Metanephros (tissue), 2 donors: ENCODE data around the gene USP50. TPM values are rescaled to one million over a fixed set of nuclear protein-coding genes. Genes with fewer than 3 reads are reported as not detected.

ENCODE experiments used
- small RNA-seq: library from RNA; depleted of rRNA; stranded (forward); fragments of <200 nt; gene quantifications from one replicate; pipeline ENCODE3, GENCODE V24; 2014; ENCODE audit warnings: low replicate concordance
- total RNA-seq: library from RNA; depleted of rRNA; stranded (reverse); fragments of >200 nt; gene quantifications from one replicate; pipeline ENCODE4 v1.2.3, GENCODE V29; 2014

The USP50 gene
- total RNA-seq, result 1.4 TPM

GRCh38 chr15:50546566-50546965 lies at the start of gene USP50:
USP50 (minus strand) TSS chr15:50546666; CDS start chr15:50546525, 141 bp downstream.

Small RNA genes lying within 50 kb of the gene (small RNA-seq; reads per million reads assigned to genes)
- gene RNA5SP395, result not detected

Other genes starting within 250 kb of the USP50 start
- 35.2 TPM for gene GABPB1, start 191.5 kb downstream of the USP50 start, total RNA-seq
- 59.3 TPM for gene USP8, start 122.3 kb downstream of the USP50 start, total RNA-seq
- 60.0 TPM for gene TRPM7, start 140.1 kb upstream of the USP50 start, total RNA-seq
- gene SPPL2A, start 219.0 kb upstream of the USP50 start, total RNA-seq, result 105 TPM